ENCODE data around the gene MBD3L2.
"Not testable (repeated sequence)": the region's sequence is repeated elsewhere in the genome, so short reads cannot be mapped to it uniquely, and the experiment has no call there.

The MBD3L2 gene

DNA sequence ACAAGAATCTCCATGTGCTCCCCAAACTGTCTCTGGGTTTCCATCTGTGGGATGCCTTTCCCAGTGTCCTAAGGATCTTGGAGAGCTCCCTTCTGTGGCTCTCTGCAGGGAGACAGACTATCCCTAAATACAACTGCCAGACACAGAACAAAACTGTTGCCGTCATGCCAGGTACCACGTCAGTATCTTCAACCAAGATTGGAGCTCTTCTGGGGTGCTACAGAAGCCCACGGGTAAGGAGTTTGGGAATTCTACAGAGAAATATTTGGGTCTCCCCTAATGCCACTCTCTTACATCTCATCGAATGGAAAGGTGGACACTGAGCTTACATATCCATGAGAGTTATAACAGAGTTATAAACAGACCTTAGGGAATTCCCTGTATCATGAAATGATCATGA lies 14.2 kb downstream of the MBD3L2 start:
- no peak for DNase-seq (ENCODE audit: low read depth)

DNA sequence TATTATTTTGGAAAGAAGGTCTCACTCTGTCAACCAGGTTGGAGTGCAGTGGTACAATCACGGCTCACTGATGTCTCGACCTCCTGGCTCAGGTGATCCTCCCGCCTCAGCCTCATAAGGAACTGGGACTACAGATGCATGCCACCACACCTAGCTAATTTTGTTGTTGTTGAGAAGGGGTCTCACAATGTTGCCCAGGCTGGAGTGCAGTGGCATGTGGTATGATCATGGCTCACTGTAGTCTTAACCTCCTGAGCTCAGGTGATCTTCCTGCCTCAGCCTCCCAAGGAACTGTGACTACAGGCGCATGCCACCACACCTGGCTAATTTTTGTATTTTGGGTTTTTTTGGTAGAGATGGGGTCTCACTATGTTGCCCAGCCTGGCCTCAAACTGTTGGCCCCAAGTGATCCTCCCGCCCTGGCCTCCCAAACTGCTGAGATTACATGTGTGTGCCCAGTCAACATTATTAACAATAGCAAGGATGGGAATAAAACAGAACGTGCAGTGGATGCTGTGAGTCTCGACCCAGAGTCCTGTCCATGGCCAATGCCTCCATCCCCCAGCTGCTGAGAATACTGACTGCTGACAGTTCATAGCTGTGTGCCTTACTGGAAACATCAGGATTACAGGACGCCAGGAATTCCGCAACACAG lies 14.8 kb downstream of the MBD3L2 start:
- no peak for DNase-seq (ENCODE audit: low read depth)

DNA sequence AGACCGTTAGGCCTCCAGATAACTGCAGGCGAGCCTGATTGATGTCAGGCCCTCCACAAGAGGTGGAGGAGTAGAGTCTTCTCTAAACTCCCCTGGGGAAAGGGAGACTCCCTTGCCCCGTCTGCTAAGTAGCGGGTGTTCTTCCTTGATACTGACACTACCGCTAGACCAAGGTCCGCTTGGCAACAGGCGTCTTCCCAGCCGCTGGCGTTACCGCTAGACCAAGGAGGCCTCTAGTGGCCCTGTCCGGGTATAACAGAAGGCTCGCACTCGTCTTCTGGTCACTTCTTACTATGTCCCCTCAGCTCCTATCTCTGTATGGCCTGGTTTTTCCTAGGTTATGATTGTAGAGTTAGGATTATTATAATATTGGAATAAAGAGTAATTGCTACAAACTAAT lies 18.0 kb downstream of the MBD3L2 start:
- not testable (repeated sequence) for DNase-seq (ENCODE audit: low read depth)

DNA sequence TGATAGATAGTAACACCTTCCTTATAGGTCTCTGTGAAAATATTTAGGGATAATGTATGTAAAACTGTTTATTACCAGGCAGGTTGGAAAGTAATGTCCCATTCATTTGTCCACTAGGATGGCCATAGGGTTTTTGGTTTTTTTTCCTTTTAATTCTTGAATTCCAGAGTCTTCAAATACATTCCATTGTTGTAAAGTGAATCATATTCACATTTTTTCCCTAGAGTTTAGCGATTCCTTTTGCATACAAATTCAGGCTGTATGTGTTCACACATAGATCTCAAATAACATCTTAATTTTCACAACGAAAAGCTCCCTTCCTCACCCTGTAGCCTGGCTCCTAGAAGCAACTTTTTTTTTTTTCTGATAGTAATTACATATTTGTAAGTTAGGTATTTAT lies 18.6 kb downstream of the MBD3L2 start:
- DNase-seq (ENCODE audit: low read depth), result no peak

DNA sequence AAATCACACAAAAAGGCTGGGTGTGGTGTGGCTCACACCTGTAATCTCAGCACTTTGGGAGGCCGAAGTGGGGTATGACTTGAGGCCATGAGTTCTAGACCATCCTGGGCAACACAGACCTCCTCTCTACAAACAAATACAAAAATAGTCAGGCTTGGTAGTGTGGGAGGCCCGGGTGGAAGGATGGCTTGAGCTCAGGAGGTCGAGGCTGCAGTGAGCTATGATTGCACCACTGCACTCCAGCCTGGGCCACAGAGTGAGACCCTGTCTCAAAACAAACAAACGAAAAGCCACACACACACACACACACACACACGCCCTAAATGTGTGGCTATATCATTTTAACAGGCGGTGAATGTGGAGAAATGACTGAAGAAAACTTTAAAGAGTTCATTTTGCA lies 19.5 kb downstream of the MBD3L2 start:
- DNase-seq (ENCODE audit: low read depth), result no peak

DNA sequence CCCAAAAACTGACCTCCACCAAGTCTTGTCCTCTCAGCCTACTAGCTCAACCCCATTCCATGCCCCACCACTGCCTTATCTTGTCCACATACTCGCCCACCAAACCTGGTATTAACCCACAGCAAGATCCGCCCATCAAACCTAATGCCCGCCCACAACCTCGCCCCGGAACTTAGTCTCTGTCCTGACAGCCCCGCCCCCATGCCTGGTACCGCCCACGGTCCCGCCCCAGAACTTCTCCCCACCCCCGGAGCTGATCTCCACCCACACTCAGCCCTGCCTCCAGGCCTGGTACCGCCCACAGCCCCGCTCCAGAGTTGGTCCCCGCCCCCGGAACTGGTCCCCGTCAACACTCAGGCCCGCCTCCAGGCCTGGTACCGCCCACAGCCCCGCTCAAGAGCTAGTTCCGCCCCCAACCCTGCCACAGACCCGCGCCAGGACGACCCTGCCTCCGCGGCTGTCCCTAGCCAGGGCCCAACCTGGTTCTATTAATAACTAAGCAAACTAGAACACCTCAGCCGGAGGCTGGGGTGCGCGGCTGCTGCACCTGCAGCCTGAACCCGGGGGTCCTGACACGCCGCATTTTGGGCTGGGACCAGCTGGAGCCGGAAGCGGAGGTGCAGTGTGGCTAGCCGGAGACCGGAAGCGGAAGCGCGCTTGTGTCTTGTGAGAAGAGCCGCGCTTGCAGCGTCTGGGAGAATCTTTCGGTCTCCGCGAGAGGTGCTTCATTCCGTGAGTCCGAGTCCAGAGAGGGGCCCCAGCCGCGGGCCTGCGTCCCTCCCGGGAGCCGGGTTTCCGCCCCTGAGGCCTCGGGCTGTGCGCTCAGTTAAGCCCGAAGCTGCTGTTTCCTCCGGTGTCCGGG lies 20.2 kb downstream of the MBD3L2 start, which contains the start of gene ZNF557:
Gene ZNF557 (plus strand): TSS at position 662 of the 862 bp plus-strand sequence. CDS start 5,372 bp downstream, outside the sequence.
- DNase-seq (ENCODE audit: low read depth), result peak; percentile 96

DNA sequence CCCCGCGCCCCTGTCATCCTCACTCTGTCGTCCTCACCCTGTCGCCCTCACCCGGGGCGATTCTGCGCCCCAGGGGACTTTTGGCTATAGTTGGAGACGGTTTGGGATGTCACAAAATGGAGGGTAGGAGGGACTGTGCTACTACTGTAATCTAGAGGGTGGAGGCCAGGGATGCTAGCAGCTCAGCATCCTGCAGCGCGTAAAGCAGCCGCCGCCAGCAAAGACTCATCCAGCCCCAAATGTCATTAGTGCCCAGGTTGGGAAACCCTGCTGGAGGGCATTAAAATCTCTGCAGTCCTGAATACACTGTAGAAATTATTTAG lies 20.7 kb downstream of the MBD3L2 start:
- peak; percentile 1 for DNase-seq (ENCODE audit: low read depth)

DNA sequence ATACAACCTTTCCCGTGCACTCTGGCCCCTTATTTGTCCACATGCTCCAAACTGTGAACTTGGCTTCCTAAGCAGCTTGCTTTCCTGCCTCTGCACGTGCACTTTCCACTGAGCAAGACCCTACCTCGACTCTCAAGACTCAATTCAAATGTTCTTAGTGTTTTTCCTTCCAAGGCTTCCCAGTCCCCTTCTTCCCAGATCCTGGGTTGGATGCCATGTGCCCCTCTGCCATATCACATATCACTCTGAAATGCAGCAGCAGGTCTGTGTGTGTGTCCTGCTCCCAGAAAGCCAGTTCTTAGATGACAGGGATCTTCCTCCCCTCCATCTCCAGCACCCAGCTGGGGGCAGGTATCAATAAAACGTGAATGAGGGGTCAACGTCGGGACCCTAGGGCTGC lies 23.4 kb downstream of the MBD3L2 start:
- no peak for DNase-seq (ENCODE audit: low read depth)

DNA sequence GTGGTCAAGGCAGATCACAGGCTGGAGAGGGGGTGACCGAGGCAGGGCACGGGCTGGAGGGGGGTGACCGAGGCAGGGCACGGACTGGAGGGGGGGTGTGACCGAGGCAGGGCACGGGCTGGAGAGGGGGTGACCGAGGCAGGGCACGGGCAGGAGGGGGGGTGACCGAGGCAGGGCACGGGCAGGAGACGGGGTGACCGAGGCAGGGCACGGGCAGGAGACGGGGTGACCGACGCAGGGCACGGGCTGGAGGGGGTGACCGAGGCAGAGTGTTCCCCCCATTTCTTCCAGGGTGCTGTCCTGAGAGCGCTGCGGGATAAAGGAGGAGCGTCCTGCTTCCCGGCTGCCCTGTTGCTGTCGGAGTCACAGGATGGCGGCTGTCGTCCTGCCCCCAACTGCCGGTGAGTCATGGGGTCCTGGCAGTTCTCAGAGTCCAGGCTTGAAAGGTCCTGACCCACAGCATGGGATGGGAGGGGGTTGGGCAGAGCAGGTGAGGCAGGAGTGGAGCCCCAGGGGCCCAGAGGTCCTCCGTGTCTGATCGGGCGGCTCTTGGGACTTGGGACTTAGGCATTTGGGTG lies 25.7 kb downstream of the MBD3L2 start:
- no peak for DNase-seq (ENCODE audit: low read depth)

DNA sequence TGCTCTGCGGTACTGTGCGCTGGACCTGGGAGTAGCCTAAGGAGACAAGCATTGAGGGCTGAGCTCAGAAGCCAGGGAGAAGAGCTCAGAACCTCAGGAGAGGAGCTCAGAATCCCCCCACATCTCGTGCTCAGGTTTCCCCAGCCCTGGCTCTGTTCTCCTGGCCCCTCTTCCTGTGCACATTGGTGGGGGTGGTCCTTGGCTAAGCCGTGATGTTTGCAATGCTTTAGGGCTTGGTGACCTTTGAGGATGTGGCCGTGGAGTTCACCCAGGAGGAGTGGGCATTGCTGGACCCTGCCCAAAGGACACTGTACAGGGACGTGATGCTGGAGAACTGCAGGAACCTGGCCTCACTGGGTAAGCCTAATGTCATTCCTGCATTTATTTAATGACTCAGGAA lies 27.0 kb downstream of the MBD3L2 start:
- DNase-seq (ENCODE audit: low read depth), result no peak

DNA sequence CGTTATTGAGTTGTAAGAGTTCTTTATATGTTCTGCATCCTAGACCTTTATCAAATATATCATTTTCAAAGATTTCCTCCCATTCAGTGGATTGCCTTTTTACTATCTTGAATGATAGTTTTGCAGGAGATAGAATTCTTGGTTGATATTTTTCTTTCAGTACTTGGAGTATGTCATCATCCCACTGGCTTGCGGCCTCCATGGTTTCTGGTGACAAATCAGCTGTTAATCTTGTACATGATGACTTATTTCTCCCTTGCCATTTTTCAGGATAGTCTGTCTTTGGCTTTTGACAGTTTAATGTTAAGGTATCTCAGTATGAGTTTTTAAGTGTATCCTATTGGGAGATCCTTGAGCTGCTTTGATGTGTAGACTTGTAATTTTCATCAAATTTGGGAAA lies 28.9 kb downstream of the MBD3L2 start:
- no peak for DNase-seq (ENCODE audit: low read depth)

DNA sequence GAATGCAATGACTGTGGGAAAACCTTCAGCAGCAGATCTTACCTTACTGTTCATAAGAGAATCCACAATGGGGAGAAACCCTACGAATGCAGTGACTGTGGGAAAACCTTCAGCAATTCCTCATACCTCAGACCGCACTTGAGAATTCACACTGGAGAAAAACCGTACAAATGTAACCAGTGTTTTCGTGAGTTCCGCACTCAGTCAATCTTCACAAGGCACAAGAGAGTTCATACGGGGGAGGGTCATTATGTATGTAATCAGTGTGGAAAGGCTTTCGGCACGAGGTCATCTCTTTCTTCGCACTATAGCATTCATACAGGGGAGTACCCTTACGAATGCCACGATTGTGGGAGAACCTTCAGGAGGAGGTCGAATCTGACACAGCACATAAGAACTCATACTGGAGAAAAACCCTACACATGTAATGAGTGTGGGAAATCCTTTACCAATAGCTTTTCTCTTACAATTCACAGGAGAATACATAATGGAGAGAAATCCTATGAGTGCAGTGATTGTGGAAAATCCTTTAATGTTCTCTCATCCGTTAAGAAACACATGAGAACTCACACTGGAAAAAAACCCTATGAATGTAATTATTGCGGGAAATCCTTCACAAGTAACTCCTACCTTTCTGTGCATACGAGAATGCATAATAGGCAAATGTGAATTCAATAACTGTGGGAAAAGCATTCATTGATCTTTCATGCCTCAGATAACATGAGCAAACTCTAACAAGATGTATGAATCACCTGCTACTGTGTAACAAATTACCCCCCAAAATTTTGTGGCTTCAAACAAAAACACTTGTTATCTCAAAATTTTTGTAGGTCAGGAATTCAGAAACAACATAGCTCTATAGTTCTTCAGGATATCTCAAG lies 34.2 kb downstream of the MBD3L2 start:
- DNase-seq (ENCODE audit: low read depth), result no peak

DNA sequence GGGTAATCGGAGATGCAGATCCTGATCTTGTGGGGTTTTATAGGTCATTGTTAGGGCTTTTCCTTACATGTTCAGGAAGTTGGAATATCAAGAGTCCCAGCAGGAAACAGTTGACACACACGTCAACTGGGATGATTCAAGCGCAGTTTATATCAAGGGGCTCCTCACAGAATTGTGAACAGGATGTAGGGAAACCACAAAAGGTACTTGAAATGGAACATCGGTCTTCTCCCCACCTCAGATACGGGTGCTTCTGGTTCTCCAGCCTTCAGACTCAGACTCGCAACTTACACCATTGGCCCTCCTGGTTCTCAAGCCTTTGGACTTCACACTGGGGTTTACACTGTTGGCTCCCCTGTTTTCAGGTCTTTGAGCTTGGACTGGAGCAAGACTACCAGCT lies 39.9 kb downstream of the MBD3L2 start:
- DNase-seq (ENCODE audit: low read depth), result no peak

DNA sequence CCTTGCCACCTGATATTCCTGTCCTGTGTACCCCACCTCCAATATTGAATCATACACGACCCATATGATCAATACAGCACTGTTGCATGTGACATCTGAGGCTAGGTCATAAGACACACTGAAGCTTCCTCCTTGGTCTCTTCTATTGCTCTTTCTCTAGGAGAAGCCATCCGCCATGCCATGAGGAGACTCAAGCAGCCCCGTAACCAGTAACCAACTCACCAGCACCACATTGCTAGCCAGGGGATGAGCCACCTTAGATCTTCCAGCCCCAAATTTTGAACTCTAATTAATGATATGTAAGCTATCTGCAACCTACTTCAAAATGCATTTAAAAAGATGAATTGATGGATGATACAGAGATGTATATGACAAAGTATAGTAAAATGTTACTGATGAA lies 49.0 kb downstream of the MBD3L2 start:
- DNase-seq (ENCODE audit: low read depth), result no peak

DNA sequence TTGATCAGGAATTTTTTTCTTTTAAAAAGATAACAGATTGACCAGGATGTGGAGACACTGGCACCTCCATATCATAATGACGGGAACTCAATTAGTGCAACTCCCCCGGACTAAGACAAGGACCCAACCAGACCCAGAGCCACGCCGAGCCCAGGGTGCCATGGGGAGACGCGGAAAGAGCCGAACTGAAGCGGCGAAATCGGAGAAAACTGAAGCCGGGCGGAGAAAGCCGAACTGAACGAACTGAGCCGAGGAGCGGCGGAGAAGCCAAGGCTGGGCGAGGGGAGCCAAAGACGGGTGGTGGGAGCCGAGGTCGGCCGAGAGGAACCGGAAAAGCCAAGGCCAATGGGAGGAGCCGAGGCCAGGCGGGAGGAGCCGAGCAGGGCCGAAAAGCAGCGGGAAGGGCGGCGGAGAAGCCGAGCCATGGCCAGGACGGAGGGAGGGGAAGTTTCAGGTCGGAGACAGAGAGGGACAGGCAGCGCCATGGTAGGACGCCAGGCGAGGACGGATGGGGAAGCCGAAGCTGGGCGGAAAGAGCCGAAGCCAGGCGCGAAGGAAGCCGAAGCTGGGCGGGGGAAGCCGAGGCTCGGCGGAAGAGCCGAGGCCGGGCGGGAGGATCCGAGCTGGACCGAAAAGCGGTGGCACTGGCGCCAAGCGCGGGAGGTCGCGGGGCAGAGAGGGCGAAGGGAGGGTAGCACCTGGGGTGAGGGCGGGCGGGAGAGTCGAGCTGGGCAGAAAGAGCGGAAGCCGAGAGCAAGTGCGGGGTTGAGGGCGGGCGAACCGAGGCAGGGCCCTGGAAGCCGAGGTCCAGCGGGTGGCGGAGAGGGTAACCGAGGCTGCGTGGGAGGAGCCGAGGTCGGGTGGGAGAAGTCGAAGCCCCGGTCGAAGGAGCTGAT lies 49.8 kb downstream of the MBD3L2 start:
- peak; percentile 74 for DNase-seq (ENCODE audit: low read depth)

DNA sequence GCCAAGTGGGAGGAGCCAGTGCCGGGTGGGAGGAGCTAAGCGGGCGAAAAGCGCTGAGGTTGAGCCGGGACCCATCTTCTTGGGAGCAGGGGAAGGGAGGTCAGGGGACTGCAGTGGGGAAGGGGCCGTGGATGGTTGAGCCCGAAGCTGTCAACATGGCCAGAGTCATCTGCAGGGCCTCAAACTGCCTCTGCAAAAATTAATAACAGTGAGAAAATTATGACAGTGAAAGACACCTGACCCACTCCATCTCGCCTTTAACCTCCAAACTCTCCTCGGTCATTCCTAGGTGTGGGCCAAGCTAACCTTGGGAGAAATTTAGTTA lies 50.4 kb downstream of the MBD3L2 start:
- DNase-seq (ENCODE audit: low read depth), result no peak

Measured in stimulated activated CD8-positive, alpha-beta memory T cell treated with anti-CD3 and anti-CD28 coated beads, Interleukin-12 subunit alpha, Interleukin-12 subunit beta, amount 100 ng/mL, for 4 hours (primary cell).